ENCODE data around the gene ZXDC. TPM values are rescaled to one million over a fixed set of nuclear protein-coding genes. Genes with fewer than 3 reads are reported as not detected.

The ZXDC gene
- total RNA-seq, 1 donor from 2014 or later: 18.8 TPM

DNA sequence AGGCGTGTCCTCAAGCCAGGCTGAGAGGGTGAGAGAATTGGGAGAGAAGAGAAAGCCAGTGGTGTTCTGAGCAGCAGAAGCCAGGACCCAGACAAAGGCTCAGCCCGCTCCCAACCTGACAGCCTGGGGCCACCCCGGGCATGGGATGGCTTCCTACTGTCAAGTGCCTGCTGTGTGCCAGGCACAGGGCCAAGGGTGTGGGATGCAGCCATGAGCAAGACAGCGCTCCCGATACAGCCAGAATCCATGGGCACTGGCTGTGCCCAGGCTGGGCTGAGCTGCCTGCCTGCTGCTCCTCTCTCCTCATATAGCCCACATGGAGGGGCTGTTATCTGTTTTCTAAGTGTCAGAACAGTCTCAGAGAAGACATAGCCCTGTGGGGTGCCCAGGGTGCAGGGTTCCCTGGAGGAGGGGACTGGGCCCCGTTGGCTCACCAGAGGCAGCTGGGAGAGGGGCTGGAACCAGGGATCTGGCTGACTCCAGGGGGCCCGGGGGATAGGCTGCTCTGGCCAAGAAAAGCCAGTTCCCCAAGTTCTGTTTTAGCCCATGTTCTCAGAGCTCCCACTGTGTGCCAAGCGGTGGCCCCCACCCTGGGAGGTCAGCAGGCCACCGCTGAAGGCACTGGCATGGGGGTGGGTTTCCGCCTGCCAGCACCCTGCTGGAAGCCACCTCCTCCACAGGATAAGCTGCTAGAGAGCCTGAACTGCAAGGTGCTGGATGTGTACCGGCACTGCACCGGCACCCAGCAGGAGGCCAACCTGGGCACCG, 42.0 kb downstream of the ZXDC start:
- no peaks in the 10 kb centered on the region for H3K27me3 ChIP-seq (ENCODE audit: control insufficient read depth in 3 of 3, insufficient read depth in 3 of 3, low read length in 3 of 3)
- peak overlapping the region; percentile 29 for H3K27ac ChIP-seq (ENCODE audit: low read depth, low read length)
- peaks cover 0 to 26% (median 17%) of the 10 kb centered on the region in 3 donors for H3K4me1 ChIP-seq (ENCODE audit: control insufficient read depth in 3 of 3, insufficient read depth in 3 of 3, low read length in 3 of 3)
- H3K36me3 ChIP-seq (ENCODE audit: control insufficient read depth in 3 of 3, insufficient read depth in 3 of 3, low read length in 3 of 3): peaks cover 26 to 31% (median 29%) of the 10 kb centered on the region in 3 donors
- H3K4me3 ChIP-seq (ENCODE audit: low read length in 3 of 3): no peak overlapping the region
- H3K9ac ChIP-seq (ENCODE audit: low read depth in 1 of 3, low read length in 3 of 3): peak overlapping the region in 1 of 3 donors; percentile 25
- no peaks in the 10 kb centered on the region for H3K9me3 ChIP-seq (ENCODE audit: control insufficient read depth in 3 of 3, low read length in 3 of 3)

DNA sequence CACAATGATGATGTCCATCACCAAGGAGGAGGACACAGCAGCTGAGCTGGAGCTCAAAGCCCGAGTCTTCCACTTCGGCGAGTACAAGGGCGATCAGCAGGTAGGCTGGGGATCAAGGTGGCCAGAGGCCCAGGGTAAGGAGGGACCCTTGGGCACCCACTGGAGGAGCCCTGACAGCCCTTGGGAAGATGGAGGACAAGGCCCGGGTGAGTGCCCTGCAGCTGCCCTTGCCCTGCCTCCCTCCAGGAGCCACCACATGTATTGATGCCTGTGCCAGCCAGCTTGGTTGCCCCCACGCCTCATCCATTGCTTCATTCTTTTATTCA, 42.6 kb downstream of the ZXDC start:
- peak overlapping the region; percentile 29 for H3K27ac ChIP-seq (ENCODE audit: low read depth, low read length)

DNA sequence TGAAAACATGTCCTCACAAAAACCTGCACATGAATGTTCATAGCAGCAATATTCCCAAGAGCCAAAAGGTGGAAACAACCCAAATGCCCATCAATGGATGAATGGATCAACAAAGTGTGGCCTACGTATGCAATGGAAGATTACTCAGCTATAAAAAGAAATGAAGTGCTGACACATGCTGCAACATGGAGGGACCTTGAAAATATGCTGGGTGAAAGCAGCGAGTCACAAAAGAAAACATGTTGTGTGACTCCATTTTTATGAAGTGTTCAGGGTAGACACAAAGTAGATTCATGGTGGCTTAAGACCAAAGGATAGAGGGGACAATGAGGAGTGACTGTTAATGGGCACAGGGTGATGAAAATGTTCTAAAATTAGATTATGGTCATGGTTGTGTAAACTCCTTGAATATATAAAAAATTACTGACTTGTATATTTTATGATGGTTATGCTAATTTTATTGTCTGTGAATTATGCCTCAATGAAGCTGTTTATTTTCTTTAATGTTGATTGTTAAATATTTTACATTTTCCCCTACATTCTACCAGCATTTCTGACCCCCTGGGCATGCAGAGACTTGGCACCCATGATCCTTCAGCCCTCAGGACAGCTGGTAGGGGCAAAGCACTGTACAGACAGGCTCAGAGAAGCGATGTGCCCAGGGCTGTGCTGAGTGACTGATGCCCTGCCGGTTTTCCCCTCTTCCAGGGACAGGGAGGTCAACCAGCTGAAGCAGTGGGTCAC, 43.2 kb downstream of the ZXDC start:
- H3K4me1 ChIP-seq (ENCODE audit: control insufficient read depth in 3 of 3, insufficient read depth in 3 of 3, low read length in 3 of 3): peaks cover 0 to 26% (median 17%) of the 10 kb centered on the region in 3 donors
- H3K9me3 ChIP-seq (ENCODE audit: control insufficient read depth in 3 of 3, low read length in 3 of 3): peaks cover 0 to 1% (median 0%) of the 10 kb centered on the region in 3 donors
- peaks cover 15 to 21% (median 21%) of the 10 kb centered on the region in 3 donors for H3K36me3 ChIP-seq (ENCODE audit: control insufficient read depth in 3 of 3, insufficient read depth in 3 of 3, low read length in 3 of 3)
- no peaks in the 10 kb centered on the region for H3K27me3 ChIP-seq (ENCODE audit: control insufficient read depth in 3 of 3, insufficient read depth in 3 of 3, low read length in 3 of 3)
- H3K9ac ChIP-seq (ENCODE audit: low read depth in 1 of 3, low read length in 3 of 3): no peak overlapping the region
- H3K4me3 ChIP-seq (ENCODE audit: low read length in 3 of 3): no peak overlapping the region
- H3K27ac ChIP-seq (ENCODE audit: low read depth, low read length): peak overlapping the region; percentile 29

More for the DNA sequence above, 42.6 kb downstream of the ZXDC start:
- no peaks in the 10 kb centered on the region for H3K9me3 ChIP-seq (ENCODE audit: control insufficient read depth in 3 of 3, low read length in 3 of 3)
- H3K9ac ChIP-seq (ENCODE audit: low read depth in 1 of 3, low read length in 3 of 3): peak overlapping the region in 1 of 3 donors; percentile 8
- H3K36me3 ChIP-seq (ENCODE audit: control insufficient read depth in 3 of 3, insufficient read depth in 3 of 3, low read length in 3 of 3): peaks cover 20 to 25% (median 25%) of the 10 kb centered on the region in 3 donors
- peaks cover 0 to 26% (median 17%) of the 10 kb centered on the region in 3 donors for H3K4me1 ChIP-seq (ENCODE audit: control insufficient read depth in 3 of 3, insufficient read depth in 3 of 3, low read length in 3 of 3)
- H3K27me3 ChIP-seq (ENCODE audit: control insufficient read depth in 3 of 3, insufficient read depth in 3 of 3, low read length in 3 of 3): no peaks in the 10 kb centered on the region
- no peak overlapping the region for H3K4me3 ChIP-seq (ENCODE audit: low read length in 3 of 3)

DNA sequence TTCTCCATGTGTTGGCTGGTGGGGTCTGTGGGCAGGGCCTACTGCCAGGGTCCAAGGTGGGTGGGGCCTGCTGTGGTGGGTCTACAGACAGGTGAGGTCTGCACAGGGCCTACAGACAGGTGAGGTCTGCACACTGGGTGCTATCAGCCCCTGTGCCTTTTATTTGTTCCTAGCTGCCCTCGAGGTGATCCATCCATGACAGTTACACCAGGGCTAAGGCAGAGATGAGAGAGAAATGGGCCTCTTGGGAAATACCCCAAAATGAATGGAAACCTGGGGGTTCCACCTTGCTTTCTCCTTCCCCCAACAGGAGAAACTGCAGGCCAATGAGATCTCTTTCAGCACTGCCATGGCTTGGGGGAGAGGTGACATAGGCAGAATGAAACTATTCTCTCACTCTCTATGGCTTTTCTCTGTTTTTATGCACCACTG, 44.6 kb downstream of the ZXDC start:
- Histone ChIP-seq H3K4me1 (ENCODE audit: control insufficient read depth in 3 of 3, insufficient read depth in 3 of 3, low read length in 3 of 3) (peaks cover 0 to 16% (median 14%) of the 10 kb centered on the region in 3 donors), H3K4me3 (ENCODE audit: low read length in 3 of 3) (no peak overlapping the region), H3K9me3 (ENCODE audit: control insufficient read depth in 3 of 3, low read length in 3 of 3) (peaks cover 0 to 5% (median 3%) of the 10 kb centered on the region in 3 donors), H3K9ac (ENCODE audit: low read depth in 1 of 3, low read length in 3 of 3) (no peak overlapping the region), H3K36me3 (ENCODE audit: control insufficient read depth in 3 of 3, insufficient read depth in 3 of 3, low read length in 3 of 3) (peaks cover 2 to 12% (median 10%) of the 10 kb centered on the region in 3 donors), H3K27me3 (ENCODE audit: control insufficient read depth in 3 of 3, insufficient read depth in 3 of 3, low read length in 3 of 3) (no peaks in the 10 kb centered on the region), H3K27ac (ENCODE audit: low read depth, low read length) (no peak overlapping the region)

DNA sequence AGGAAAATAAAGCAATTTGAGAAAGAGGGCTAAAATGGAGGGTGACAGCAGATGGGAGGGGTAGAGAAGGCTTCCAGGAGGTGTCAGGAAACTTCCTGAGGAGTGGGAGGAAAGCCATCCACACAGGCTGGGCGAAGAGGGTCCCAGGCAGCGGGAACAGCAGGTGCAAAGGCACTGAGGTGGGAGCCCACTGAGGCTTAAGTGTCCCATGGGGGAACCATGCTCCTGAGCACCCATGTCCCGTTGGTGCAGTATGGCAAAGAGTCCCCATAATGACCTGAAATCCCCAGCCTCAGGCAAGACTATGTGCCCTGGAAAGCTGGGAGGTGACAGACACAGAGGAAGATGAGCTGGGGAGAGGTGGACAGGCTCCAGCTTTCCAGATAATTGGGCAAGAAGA, 50.9 kb downstream of the ZXDC start:
- peaks cover 0 to 2% (median 0%) of the 10 kb centered on the region in 3 donors for H3K4me1 ChIP-seq (ENCODE audit: control insufficient read depth in 3 of 3, insufficient read depth in 3 of 3, low read length in 3 of 3)
- H3K9ac ChIP-seq (ENCODE audit: low read depth in 1 of 3, low read length in 3 of 3): no peak overlapping the region
- H3K27ac ChIP-seq (ENCODE audit: low read depth, low read length): no peak overlapping the region
- no peak overlapping the region for H3K4me3 ChIP-seq (ENCODE audit: low read length in 3 of 3)
- no peaks in the 10 kb centered on the region for H3K27me3 ChIP-seq (ENCODE audit: control insufficient read depth in 3 of 3, insufficient read depth in 3 of 3, low read length in 3 of 3)
- H3K36me3 ChIP-seq (ENCODE audit: control insufficient read depth in 3 of 3, insufficient read depth in 3 of 3, low read length in 3 of 3): peaks cover 2 to 14% (median 6%) of the 10 kb centered on the region in 3 donors
- H3K9me3 ChIP-seq (ENCODE audit: control insufficient read depth in 3 of 3, low read length in 3 of 3): peaks cover 0 to 6% (median 5%) of the 10 kb centered on the region in 3 donors

DNA sequence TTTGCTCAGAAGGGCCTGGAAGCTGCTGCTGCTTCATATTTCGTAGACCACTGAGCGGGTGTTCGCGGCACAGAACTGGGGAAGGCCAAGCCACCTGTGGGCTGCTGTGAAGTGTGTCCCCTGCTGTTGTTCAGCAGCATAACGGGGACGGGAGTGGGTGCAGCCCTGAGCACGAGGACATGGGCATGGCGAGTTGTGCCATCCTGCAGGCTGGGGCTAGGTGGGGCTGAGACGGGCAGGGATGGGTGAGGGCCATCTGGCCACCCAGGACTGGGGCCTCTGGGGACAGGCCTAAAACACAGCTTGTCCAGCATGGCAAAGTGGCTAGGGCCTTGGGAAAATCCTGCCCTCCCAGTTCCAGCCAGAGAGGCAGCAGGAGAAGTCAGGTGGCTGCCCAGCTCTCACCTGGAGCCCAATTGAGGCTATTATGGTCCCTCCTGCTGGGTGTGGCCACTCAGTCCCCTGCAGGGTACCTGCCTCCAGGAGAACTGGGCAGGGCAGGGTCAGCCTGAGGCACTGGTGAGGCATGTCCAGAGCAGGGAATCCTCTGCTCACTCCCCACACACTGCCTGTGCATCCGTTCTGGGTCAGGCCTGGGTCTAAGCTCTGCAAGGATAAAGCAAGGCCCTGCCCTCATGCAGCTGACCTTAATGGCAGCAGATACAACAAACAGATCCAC, 51.5 kb downstream of the ZXDC start:
- H3K4me3 ChIP-seq (ENCODE audit: low read length in 3 of 3): no peak overlapping the region

DNA sequence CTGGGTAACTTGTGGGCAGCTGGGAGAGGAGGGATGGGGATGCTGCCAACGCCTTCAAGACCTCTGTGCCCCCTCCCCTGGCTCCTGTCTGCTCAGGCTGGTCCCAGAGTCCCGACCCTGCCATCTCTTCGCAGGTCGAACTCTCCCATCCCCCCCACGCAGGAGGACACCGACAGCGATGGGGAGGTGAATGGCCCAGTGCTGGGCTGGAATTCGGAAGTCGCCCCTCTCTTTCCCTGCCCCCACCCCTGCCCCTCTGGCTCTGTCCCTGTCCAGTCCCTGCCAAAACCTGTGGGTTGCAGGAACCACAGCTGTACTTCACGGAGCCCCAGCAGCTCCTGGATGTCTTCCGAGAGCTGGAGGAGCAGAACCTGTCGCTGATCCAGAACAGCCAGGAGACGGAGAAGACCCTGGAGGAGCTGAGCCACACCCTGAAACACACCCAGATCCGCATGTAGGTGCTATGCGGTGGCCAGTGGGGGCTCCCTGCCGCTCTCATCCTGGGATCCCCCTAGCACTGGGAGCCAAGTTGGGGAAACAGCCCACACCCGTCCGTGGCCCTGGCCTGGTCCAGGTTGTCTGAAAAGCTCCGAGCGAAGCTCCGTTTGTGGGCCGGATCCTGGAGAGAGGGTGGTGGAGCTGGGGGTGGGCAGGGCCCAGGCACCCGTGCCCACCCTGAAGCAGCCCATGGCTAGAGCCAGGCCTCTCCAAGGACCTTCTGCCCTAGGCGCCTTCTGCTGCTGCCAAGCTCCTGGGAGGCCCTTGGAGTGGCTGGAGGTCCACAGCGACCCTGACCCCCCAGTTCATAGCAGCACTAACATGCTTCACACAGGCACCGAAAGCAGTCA, 52.3 kb downstream of the ZXDC start:
- H3K9me3 ChIP-seq (ENCODE audit: control insufficient read depth in 3 of 3, low read length in 3 of 3): peaks cover 0 to 6% (median 5%) of the 10 kb centered on the region in 3 donors
- H3K4me3 ChIP-seq (ENCODE audit: low read length in 3 of 3): no peak overlapping the region
- H3K36me3 ChIP-seq (ENCODE audit: control insufficient read depth in 3 of 3, insufficient read depth in 3 of 3, low read length in 3 of 3): peaks cover 2 to 14% (median 6%) of the 10 kb centered on the region in 3 donors
- H3K27me3 ChIP-seq (ENCODE audit: control insufficient read depth in 3 of 3, insufficient read depth in 3 of 3, low read length in 3 of 3): peaks cover 0 to 8% (median 3%) of the 10 kb centered on the region in 3 donors
- no peak overlapping the region for H3K27ac ChIP-seq (ENCODE audit: low read depth, low read length)
- H3K9ac ChIP-seq (ENCODE audit: low read depth in 1 of 3, low read length in 3 of 3): no peak overlapping the region
- peaks cover 0 to 2% (median 0%) of the 10 kb centered on the region in 3 donors for H3K4me1 ChIP-seq (ENCODE audit: control insufficient read depth in 3 of 3, insufficient read depth in 3 of 3, low read length in 3 of 3)

More for the DNA sequence above, 51.5 kb downstream of the ZXDC start:
- H3K9me3 ChIP-seq (ENCODE audit: control insufficient read depth in 3 of 3, low read length in 3 of 3): peaks cover 0 to 6% (median 5%) of the 10 kb centered on the region in 3 donors
- peaks cover 0 to 3% (median 0%) of the 10 kb centered on the region in 3 donors for H3K27me3 ChIP-seq (ENCODE audit: control insufficient read depth in 3 of 3, insufficient read depth in 3 of 3, low read length in 3 of 3)
- peaks cover 0 to 2% (median 0%) of the 10 kb centered on the region in 3 donors for H3K4me1 ChIP-seq (ENCODE audit: control insufficient read depth in 3 of 3, insufficient read depth in 3 of 3, low read length in 3 of 3)
- H3K27ac ChIP-seq (ENCODE audit: low read depth, low read length): no peak overlapping the region
- peaks cover 2 to 14% (median 6%) of the 10 kb centered on the region in 3 donors for H3K36me3 ChIP-seq (ENCODE audit: control insufficient read depth in 3 of 3, insufficient read depth in 3 of 3, low read length in 3 of 3)
- H3K9ac ChIP-seq (ENCODE audit: low read depth in 1 of 3, low read length in 3 of 3): no peak overlapping the region

DNA sequence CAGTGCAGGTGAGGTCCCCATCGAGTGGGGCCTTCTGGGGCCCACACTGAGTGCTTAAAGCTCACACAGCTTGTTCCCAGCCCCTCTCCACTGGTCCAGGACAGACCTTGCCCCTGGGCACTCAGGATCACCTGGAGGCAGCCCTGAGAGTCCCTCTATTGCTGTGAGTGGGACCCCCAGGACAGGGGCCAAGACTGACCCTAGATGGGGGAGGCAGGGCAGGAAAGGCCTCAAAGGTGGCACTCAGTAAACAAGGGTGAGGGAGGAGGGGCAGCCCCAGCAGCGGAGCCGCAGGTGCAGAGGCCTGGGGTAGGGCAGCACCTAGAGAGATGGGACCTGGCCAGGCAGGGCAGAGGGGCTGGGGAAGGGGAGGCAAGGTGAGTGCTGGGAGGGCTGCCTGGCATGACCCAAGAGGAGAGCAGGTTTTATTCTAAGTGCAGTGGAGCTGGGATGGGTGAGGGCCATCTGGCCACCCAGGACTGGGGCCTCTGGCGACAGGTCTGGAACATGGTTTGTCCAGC, 53.1 kb downstream of the ZXDC start:
- Histone ChIP-seq H3K27me3 (ENCODE audit: control insufficient read depth in 3 of 3, insufficient read depth in 3 of 3, low read length in 3 of 3) (peaks cover 4 to 16% (median 9%) of the 10 kb centered on the region in 3 donors), H3K9me3 (ENCODE audit: control insufficient read depth in 3 of 3, low read length in 3 of 3) (peaks cover 0 to 6% (median 5%) of the 10 kb centered on the region in 3 donors), H3K4me3 (ENCODE audit: low read length in 3 of 3) (no peak overlapping the region)

DNA sequence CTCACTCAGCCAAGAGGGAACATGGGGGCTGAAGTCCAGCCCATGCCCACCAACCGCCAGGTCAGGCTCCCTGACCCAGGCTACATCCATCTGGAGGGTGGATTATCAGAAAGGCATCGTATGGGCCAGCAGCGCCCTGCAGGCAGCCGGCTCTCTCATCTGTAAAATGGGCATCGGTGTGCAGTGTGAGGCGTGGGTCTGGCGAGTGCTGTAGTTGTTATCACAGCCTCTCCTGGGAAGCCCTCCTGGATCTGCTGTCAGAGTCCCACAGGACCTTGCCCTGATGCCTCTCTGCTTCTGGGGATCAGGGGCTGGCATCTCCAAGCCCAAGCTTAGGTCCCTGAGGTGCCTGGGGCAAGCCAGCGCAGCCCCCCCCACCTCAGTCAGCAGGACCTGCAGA, 53.6 kb downstream of the ZXDC start:
- no peak overlapping the region for H3K9ac ChIP-seq (ENCODE audit: low read depth in 1 of 3, low read length in 3 of 3)
- peaks cover 0 to 5% (median 4%) of the 10 kb centered on the region in 3 donors for H3K9me3 ChIP-seq (ENCODE audit: control insufficient read depth in 3 of 3, low read length in 3 of 3)
- H3K27ac ChIP-seq (ENCODE audit: low read depth, low read length): no peak overlapping the region
- peaks cover 9 to 20% (median 13%) of the 10 kb centered on the region in 3 donors for H3K27me3 ChIP-seq (ENCODE audit: control insufficient read depth in 3 of 3, insufficient read depth in 3 of 3, low read length in 3 of 3)
- no peak overlapping the region for H3K4me3 ChIP-seq (ENCODE audit: low read length in 3 of 3)
- H3K4me1 ChIP-seq (ENCODE audit: control insufficient read depth in 3 of 3, insufficient read depth in 3 of 3, low read length in 3 of 3): peaks cover 0 to 7% (median 6%) of the 10 kb centered on the region in 3 donors
- peaks cover 2 to 14% (median 6%) of the 10 kb centered on the region in 3 donors for H3K36me3 ChIP-seq (ENCODE audit: control insufficient read depth in 3 of 3, insufficient read depth in 3 of 3, low read length in 3 of 3)

More for the DNA sequence above, 53.1 kb downstream of the ZXDC start:
- Histone ChIP-seq H3K27ac (ENCODE audit: low read depth, low read length) (no peak overlapping the region), H3K4me1 (ENCODE audit: control insufficient read depth in 3 of 3, insufficient read depth in 3 of 3, low read length in 3 of 3) (peaks cover 0 to 2% (median 2%) of the 10 kb centered on the region in 3 donors), H3K9ac (ENCODE audit: low read depth in 1 of 3, low read length in 3 of 3) (no peak overlapping the region), H3K36me3 (ENCODE audit: control insufficient read depth in 3 of 3, insufficient read depth in 3 of 3, low read length in 3 of 3) (peaks cover 2 to 14% (median 6%) of the 10 kb centered on the region in 3 donors)
